HG03108 (cell line): ENCODE data around the gene USF1.
"Not testable (repeated sequence)": the region's sequence is repeated elsewhere in the genome, so short reads cannot be mapped to it uniquely, and the experiment has no call there.

Experiments used
- ATAC-seq: cut with Tn5 transposase; IDR thresholded peaks from one replicate; pipeline ENCODE4 v1.9.1; 2021; ENCODE audit warnings: moderate library complexity; ENCODE audit not compliant: unreplicated experiment

Gene USF1

DNA sequence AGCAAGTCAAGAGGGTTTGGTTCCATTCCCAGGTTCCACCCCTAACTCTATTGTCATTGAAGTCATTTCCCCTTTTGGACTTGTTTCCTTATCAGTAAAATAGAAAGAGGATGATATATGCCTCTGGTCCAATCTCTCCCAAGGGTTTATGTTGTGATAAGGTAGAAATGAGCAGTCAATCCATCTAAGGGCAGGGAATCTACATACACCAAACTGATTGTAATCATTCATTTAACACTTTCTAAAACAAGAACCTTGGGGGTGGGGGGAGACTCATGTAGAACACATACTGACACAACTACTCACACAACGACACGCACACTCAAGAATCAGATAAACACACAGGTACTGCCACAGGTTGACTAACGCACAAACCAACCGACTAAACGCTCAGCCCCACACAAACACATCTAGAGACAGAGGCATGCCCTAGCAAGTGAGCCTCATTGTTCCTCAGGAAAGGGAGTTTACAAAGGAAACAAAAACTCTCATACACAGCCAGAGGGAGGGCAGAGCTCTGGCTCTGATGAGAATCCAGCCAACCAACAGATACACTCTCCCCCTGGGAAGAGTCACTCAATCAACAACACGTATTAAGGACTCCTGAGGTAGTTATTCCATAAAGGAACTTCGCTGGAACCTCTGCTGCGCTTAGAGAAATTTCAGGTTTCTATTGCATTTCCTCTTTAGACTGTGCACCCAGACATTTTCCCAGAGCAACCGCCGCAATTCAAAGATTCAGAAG lies 25.9 kb downstream of the USF1 start:
- ATAC-seq = no peak

- not testable (repeated sequence) for ATAC-seq
These were observed 26.6 kb downstream of the USF1 start for GRCh38 chr1:161019111-161019660.

DNA sequence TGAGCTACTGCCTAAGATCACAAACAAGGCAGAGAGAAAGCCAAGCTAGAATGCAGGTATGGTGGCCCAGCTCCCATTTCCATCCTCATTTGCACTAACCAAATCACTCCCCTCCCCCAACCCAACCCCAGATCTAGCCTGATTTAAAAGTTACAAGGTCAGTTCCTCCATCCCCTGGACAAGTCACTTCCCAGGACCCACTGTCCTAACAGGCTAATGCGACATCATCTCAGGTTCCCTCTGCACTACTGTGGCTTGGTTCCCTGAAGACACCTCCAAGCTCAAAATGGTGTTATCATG lies 27.2 kb downstream of the USF1 start:
- no peak for ATAC-seq

DNA sequence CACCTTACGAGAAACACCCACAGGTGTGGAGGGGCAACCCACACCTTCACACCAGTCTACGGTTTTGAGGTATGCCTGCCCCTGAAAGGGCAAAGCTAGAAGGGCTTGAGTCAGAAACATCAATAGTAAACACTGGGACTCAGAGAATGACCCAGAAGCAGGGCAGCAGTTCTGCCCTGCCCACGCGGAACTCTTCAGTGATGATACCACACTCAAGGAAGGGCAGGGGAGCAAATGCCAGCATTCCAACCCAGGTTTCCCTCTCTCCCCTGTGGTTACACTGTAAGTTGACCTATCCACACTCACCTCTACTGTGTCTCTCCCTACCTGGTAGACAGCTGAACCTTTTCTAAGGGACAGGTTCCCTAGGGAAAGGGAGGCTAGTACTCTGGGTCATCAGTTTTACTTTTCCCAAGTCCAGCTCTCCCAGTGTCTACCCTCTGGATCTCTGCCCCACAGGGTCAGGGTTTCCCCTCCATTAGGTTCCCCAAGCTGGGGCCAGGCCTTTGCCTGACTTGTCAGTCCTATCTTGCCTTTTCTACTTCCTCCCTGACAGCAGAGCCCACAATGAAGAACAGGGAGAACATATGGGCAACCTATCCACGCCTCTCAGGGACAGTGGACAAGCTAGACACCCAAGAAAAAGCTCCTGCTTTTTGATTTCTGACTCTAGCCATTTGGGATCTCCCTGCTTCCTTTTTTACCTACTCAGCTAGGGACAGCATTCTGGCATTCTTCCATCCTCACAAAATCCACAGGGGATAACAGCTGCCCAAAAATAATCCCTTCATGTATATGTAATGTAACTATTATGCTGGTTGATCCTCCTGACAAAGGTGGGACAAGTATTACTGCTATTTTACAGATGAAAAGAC lies 27.8 kb downstream of the USF1 start:
- no peak for ATAC-seq

GRCh38 chr1:161017181-161017580 lies 28.6 kb downstream of the USF1 start:
- not testable (repeated sequence) for ATAC-seq

GRCh38 chr1:161016683-161017082 lies 29.1 kb downstream of the USF1 start:
- ATAC-seq = not testable (repeated sequence)

DNA sequence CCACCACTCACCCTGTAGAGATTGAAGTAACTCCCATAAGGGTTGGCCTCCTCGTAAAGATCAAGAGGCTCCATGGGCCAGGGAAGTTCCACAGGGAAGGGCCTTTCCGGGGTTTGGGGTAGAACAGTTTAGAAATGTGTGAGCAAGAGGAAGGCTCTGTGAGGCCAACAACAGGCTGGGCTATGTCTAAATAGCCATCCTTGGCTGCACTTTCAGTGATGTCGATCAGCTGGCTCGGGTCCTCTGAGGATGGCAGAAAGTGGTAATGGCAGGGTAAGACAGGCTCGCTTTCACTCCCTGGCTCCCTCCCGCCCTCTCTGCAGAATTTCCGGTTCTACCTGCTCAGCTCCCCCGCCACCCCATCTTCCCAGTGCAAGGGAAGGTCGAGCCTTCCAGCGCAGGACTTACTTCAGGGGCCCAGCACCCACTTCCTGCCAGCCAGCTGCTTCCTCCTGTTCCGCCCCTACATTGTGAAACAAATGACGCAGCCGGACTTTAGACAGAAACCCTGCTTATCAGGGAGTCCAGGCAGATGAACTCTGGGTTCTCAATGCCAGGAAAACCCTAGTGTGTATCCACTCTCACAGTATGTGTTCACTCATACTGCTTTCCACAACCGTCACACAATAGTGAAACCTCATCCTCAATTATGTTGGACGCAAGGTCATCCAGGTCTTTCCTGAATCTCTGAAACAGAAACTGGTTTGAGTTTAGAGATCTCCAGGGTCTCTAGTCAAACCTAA lies 32.1 kb downstream of the USF1 start:
- peak; percentile 86 for ATAC-seq

DNA sequence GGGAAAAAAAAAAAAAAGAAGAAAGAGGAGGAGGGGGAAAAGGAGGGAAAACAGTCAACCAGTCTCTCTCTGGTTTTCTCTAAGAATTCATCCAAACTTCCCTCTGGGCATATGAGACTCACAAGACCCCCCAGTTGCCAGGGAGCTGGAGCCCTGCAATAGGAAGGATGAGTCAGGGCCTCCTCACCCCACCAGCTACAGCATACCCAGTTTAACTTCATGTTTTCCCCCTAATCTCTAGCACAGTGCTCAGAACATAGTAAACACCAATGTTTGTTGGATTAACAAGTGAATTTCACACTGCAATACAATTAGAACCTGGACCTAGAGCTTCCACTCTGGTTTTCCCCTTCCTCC lies 32.7 kb downstream of the USF1 start:
- ATAC-seq = peak; percentile 4

- ATAC-seq = no peak
These were observed 33.4 kb downstream of the USF1 start for GRCh38 chr1:161012420-161012819.

DNA sequence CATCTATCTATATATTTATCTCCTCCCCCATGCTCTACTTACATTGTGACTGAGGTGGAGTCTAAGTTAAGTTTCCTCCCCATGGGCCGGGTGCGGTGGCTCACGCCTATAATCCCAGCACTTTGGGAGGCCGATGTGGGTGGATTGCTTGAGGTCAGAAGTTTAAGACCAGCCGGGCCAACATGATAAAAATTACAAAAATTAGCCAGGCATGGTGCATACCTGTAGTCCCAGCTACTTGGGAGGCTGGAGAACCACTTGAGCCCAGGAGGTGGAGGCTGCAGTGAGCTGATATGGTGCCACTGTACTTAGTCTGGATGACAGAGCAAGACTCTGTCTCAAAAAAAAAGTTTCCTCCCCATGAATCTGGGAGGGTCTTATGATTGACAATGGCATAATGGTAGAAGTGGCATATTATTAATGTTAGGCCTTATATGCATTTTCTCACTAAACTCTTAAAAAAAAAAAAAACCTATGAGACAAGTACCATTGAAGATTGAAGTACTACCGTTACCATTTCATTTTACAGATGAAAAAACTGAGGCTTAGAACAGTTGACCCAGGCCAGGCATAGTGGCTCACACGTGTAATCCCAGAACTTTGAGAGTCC lies 36.1 kb downstream of the USF1 start:
- no peak for ATAC-seq

DNA sequence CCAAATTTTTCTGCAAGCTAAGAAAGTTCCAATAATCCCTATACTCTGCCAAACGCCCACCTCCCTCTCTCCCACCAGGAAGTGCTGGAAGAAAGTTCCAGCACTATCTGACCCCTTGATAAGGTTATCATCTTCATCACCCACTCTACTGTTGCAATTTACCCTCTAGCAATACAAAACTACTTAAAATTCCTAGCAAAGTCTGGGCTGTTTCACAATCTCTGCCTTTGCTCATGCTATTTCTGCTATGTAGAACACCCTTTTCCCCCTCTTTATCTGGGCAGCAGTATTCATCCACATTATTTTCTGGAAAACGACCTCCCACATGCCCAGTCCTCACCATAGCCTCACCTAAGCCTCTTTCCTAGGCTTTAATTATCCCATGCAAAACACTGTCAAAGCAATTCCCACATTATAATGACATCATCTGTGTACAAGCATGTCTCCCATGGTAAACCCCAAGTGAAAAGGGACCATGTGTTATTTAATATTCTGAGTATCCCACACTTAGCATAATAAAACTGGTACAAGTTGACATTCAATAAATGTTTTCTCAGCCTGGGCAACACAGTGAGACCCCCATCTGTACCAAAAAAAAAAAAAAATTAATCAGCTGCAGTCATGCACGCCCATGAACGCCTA lies 36.8 kb downstream of the USF1 start:
- ATAC-seq = no peak

- no peak for ATAC-seq
These were observed 38.4 kb downstream of the USF1 start for GRCh38 chr1:161007369-161007768.

DNA sequence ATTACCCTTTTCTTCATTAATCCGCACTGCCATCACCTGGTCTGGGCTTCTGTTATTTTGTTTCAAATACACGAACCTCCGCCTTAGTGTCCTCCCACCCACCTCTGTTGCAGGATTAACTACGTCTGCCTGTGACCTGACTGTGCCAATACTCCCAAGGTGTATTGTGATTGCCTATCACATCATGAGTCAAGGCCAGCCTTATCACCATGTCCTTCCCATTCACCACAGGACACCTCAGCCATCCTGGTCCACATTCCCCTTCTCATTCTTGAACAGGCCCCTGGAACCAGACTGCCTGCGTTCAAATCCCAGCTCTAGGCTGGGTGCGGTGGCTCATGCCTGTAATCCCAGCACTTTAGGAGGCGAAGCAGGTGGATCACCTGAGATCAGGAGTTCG lies 39.2 kb downstream of the USF1 start:
- ATAC-seq = no peak

- no peak for ATAC-seq
These were observed 44.3 kb downstream of the USF1 start for GRCh38 chr1:161001525-161001924.

- no peak for ATAC-seq
These were observed 44.9 kb downstream of the USF1 start for GRCh38 chr1:161000736-161001480.

DNA sequence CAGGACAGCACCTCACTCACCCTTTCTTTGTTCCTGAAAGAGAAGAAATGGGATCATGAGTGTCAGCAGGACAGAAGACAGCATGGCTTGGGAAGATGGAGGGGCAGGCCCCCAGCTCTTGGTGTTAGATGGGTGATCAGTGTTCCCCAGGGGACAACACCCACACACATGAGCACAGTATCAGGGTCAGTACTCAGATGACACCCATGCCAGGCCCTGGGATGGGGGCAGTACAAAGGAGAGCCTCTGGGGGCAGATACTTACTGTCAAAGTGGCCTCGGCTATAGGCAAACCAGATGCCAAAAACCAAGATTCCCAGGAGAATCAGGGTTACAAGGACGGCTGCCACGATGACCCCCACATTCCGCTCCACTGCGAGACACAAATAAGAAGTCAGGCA lies 46.4 kb downstream of the USF1 start:
- ATAC-seq = no peak

- no peak for ATAC-seq
These were observed 48.3 kb downstream of the USF1 start for GRCh38 chr1:160997323-160998038.

DNA sequence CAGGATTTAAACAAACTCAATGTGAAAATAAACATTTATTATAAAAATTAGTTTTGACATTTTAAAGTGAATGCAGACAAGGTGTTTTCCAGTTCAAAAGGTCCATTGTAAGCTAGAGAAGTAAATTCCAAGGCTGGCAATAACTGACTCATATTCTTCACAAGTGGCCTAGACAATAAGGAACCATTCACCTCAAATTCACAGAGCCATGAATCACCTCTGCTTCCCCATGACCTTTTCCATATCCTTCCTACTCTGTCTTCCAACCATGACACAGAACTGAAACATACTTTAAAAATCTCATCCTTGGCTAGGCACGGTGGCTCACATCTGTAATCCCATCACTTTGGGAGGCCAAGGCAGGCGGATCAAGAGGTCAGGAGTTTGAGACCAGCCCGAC lies 49.6 kb downstream of the USF1 start:
- no peak for ATAC-seq

GRCh38 chr1:160993544-160994193 lies 52.1 kb downstream of the USF1 start:
- ATAC-seq = no peak
